Measurements from ENCODE around the gene VGLL4. TPM values are rescaled to one million over a fixed set of nuclear protein-coding genes. Genes with fewer than 3 reads are reported as not detected.
A peak's percentile ranks its signal among the peaks of the same experiment; 100 is the strongest.

The VGLL4 gene
- total and polyA plus RNA-seq, 2 of the 4 experiments (the other 2 are of a cell fraction), result 26.2 to 35.4 TPM

- no peak overlapping the region for H3K18ac ChIP-seq (ENCODE audit: low read depth, low read length)
- dilution Hi-C loops (cut with HindIII; ENCODE audit: low sequenced_read_pairs, unreplicated experiment), result no loop called here
- H3K27ac ChIP-seq (ENCODE audit: insufficient read depth, low read length), result no peak overlapping the region
- in situ Hi-C loops (cut with MboI; ENCODE audit: low sequenced_read_pairs), result loop anchor here (10.0 kb wide), 1 partner anchor 82 kb away; the partner anchor contains the start of gene VGLL4
- TF ChIP-seq RAD21 (IDR thresholded peaks at IDR 0.05; ENCODE audit: low read length), result no peak
- TF ChIP-seq ELK1 (IDR thresholded peaks at IDR 0.05; ENCODE audit: borderline replicate concordance, low read depth, low read length), result no peak
- TF ChIP-seq USF2 (IDR thresholded peaks at IDR 0.05; ENCODE audit: low read depth, low read length), result no peak
- no peak for TF ChIP-seq RFX5 (IDR thresholded peaks at IDR 0.05; ENCODE audit: low read depth, low read length)
- no peak for TF ChIP-seq CHD1 (IDR thresholded peaks at IDR 0.05; ENCODE audit: low read depth, low read length)
- no peak for TF ChIP-seq CTCF (conservative IDR thresholded peaks at IDR 0.05; ENCODE audit: low read depth, low read length)
- TF ChIP-seq CEBPB (IDR thresholded peaks at IDR 0.05; ENCODE audit: low read depth, low read length), result no peak
- TF ChIP-seq POLR2A (IDR thresholded peaks at IDR 0.05; ENCODE audit: low read depth, low read length), result no peak
- no peak for TF ChIP-seq NFE2L2 (IDR thresholded peaks at IDR 0.05; ENCODE audit: low read depth, low read length)
- no peak for TF ChIP-seq SMC3 (IDR thresholded peaks at IDR 0.05; ENCODE audit: low read depth, low read length)
- no peak for TF ChIP-seq MAFK (IDR thresholded peaks at IDR 0.05; ENCODE audit: low read depth, low read length)
- TF ChIP-seq MAZ (IDR thresholded peaks at IDR 0.05; ENCODE audit: borderline replicate concordance, low read depth, low read length), result no peak
- no peak for TF ChIP-seq MXI1 (IDR thresholded peaks at IDR 0.05; ENCODE audit: borderline replicate concordance, low read depth, low read length)
- H2BK5ac ChIP-seq (ENCODE audit: low read depth, low read length, poor library complexity, severe bottlenecking), result no peak overlapping the region
- intact Hi-C loops (cut with micrococcal nuclease), result no loop called here
- no peak overlapping the region for H4K91ac ChIP-seq (ENCODE audit: insufficient read depth, low read depth, low read length)
- H3K4me2 ChIP-seq (ENCODE audit: low read depth, low read length), result no peak overlapping the region
- ChIA-PET CTCF (interaction anchor here (0.7 kb wide), 1 partner anchor 266 kb away, joined by 4 read pairs; no protein-coding TSS in a partner anchor), POLR2A (ENCODE audit: unreplicated experiment) (no interaction called here)
- no peak overlapping the region for H2AK5ac ChIP-seq (ENCODE audit: low read depth, low read length)
- no peak overlapping the region for H3K23ac ChIP-seq (ENCODE audit: low read depth, low read length)
- H3K9ac ChIP-seq (ENCODE audit: low read depth, low read length), result no peak overlapping the region
- H3K27me3 ChIP-seq (ENCODE audit: control insufficient read depth, insufficient read depth, low read length), result no peaks in the 10 kb centered on the region
- H3K4me3 ChIP-seq (ENCODE audit: insufficient read depth, low read depth, low read length), result no peak overlapping the region
- H3K36me3 ChIP-seq (ENCODE audit: control insufficient read depth, insufficient read depth, low read length), result peaks cover 70% of the 10 kb centered on the region
- H4K5ac ChIP-seq (ENCODE audit: low read depth, low read length), result no peak overlapping the region
- no peak overlapping the region for H3K56ac ChIP-seq (ENCODE audit: extremely low read depth, insufficient read depth, low read length)
- H3K4ac ChIP-seq (ENCODE audit: low read depth, low read length), result no peak overlapping the region
- H3K9me1 ChIP-seq (ENCODE audit: insufficient read depth, low read length), result peaks cover 45% of the 10 kb centered on the region
- peaks cover 20% of the 10 kb centered on the region for H3K4me1 ChIP-seq (ENCODE audit: control insufficient read depth, insufficient read depth, low read length)
- no peak overlapping the region for H2BK120ac ChIP-seq (ENCODE audit: low read depth, low read length)
- H2BK20ac ChIP-seq (ENCODE audit: low read depth, low read length), result no peak overlapping the region
- H3K79me1 ChIP-seq (ENCODE audit: low read depth in 1 of 2, low read length in 2 of 2), result peaks cover 46 to 97% of the 10 kb centered on the region in 2 experiments
- peak overlapping the region; percentile 14 for H2AFZ ChIP-seq (replicated peaks; ENCODE audit: low read length, poor library complexity)
- H3K9me3 ChIP-seq (ENCODE audit: control insufficient read depth, insufficient read depth, low read length), result no peaks in the 10 kb centered on the region
- H3K14ac ChIP-seq (replicated peaks; ENCODE audit: low read depth, low read length), result no peak overlapping the region
- H4K20me1 ChIP-seq (ENCODE audit: insufficient read depth, low read length), result peaks cover 59% of the 10 kb centered on the region
- DNase-seq (no peak), ATAC-seq (ENCODE audit: low read depth) (no peak)
- H2BK15ac ChIP-seq (ENCODE audit: low read depth, low read length), result no peak overlapping the region
- no peak overlapping the region for H4K8ac ChIP-seq (ENCODE audit: low read depth in 2 of 2, low read length in 2 of 2)
- BruUV-seq (replicated peaks), result no TSS peak
- WGBS, 2 experiments (ENCODE audit: extremely low coverage in 2 of 2, insufficient read length in 1 of 2), result 89% methylated on average over 12 of the region's 17 CpGs; no CpG with 5 or more reads in 1 of the 2 experiments
- H2AK9ac ChIP-seq (replicated peaks; ENCODE audit: low read depth, low read length, poor library complexity), result no peak overlapping the region
Measured at GRCh38 chr3:11562277-11562881, 81.3 kb downstream of the VGLL4 start.

Data from IMR-90 (cell line).